H9 (cell line): ENCODE results near the gene FANCI. TPM values are rescaled to one million over a fixed set of nuclear protein-coding genes. Genes with fewer than 3 reads are reported as not detected.
A peak's percentile ranks its signal among the peaks of the same experiment; 100 is the strongest.

ENCODE experiments used
- DNase-seq: peaks from one replicate; pipeline ENCODE4 v3.0.0-alpha.2; 2017
- H2AFZ ChIP-seq: one replicate; pipeline ENCODE4 v1.6.1; 2013; ENCODE audit warnings: mild to moderate bottlenecking, low read length, control low read depth, moderate library complexity
- H2AK5ac ChIP-seq: 2 replicates; pipeline ENCODE4 v1.6.1; 2013; ENCODE audit warnings: low read length, control low read depth, mixed read lengths; ENCODE audit not compliant: insufficient read length
- H2BK120ac ChIP-seq: one replicate; pipeline ENCODE4 v1.6.1; 2013; ENCODE audit warnings: low read depth, mild to moderate bottlenecking, low read length, control low read depth, inconsistent platforms; ENCODE audit not compliant: poor library complexity, severe bottlenecking
- H2BK12ac ChIP-seq: 2 replicates; pipeline ENCODE4 v1.6.1; 2013; ENCODE audit warnings: low read length, control low read depth, mixed read lengths, low read depth; ENCODE audit not compliant: insufficient read length
- H2BK15ac ChIP-seq: 2 replicates; pipeline ENCODE4 v1.6.1; 2013; ENCODE audit warnings: low read depth, low read length, control low read depth
- H2BK20ac ChIP-seq: one replicate; pipeline ENCODE4 v1.6.1; 2013; ENCODE audit warnings: low read depth, mild to moderate bottlenecking, low read length, control low read depth, inconsistent platforms; ENCODE audit not compliant: poor library complexity, severe bottlenecking
- H2BK5ac ChIP-seq: 2 replicates; pipeline ENCODE4 v1.6.1; 2013; ENCODE audit warnings: low read length, control low read depth, mixed read lengths; ENCODE audit not compliant: insufficient read length
- H3K14ac ChIP-seq: 2 replicates; pipeline ENCODE4 v1.6.1; 2013; ENCODE audit warnings: low read length, control low read depth; ENCODE audit not compliant: insufficient read depth
- H3K18ac ChIP-seq: 2 replicates; pipeline ENCODE4 v1.6.1; 2013; ENCODE audit warnings: low read depth, mild to moderate bottlenecking, mixed read lengths, low read length, control low read depth; ENCODE audit not compliant: insufficient read length
- H3K23ac ChIP-seq: 2 replicates; pipeline ENCODE4 v1.6.1; 2013; ENCODE audit warnings: low read length, control low read depth, mixed read lengths, low read depth; ENCODE audit not compliant: insufficient read length
- H3K23me2 ChIP-seq: 2 replicates; pipeline ENCODE4 v1.6.1; 2013; ENCODE audit warnings: low read depth, mild to moderate bottlenecking, mixed read lengths, low read length, control low read depth; ENCODE audit not compliant: insufficient read length, poor library complexity, severe bottlenecking
- H3K27ac ChIP-seq: 2 replicates; pipeline ENCODE4 v1.5.1; 2013; ENCODE audit warnings: low read length, control low read depth, mixed read lengths, low read depth; ENCODE audit not compliant: insufficient read length
- H3K27me3 ChIP-seq: 2 replicates; pipeline ENCODE4 v1.6.1; 2013; ENCODE audit warnings: low read length, control low read depth, inconsistent platforms; ENCODE audit not compliant: insufficient read depth
- H3K4ac ChIP-seq: 2 replicates; pipeline ENCODE4 v1.6.1; 2013; ENCODE audit warnings: low read depth, mild to moderate bottlenecking, control low read depth, inconsistent platforms, low read length, moderate library complexity
- H3K4me1 ChIP-seq: 2 replicates; pipeline ENCODE4 v1.6.1; 2013; ENCODE audit warnings: low read length, control low read depth, inconsistent platforms; ENCODE audit not compliant: insufficient read depth
- H3K4me2 ChIP-seq: 2 replicates; pipeline ENCODE4 v1.6.1; 2013; ENCODE audit warnings: low read length, control low read depth, mixed read lengths; ENCODE audit not compliant: insufficient read length, insufficient read depth
- H3K56ac ChIP-seq: 2 replicates; pipeline ENCODE4 v1.6.1; 2013; ENCODE audit warnings: low read depth, mild to moderate bottlenecking, mixed read lengths, low read length, control low read depth; ENCODE audit not compliant: insufficient read length
- H3K79me1 ChIP-seq: 2 replicates; pipeline ENCODE4 v1.6.1; 2013; ENCODE audit warnings: low read depth, mild to moderate bottlenecking, moderate library complexity, low read length, control low read depth, inconsistent platforms; ENCODE audit not compliant: insufficient read depth, poor library complexity, severe bottlenecking
- H3K79me2 ChIP-seq: 2 replicates; pipeline ENCODE4 v1.6.1; 2013; ENCODE audit warnings: low read length, control low read depth, inconsistent platforms; ENCODE audit not compliant: insufficient read depth
- H3K9ac ChIP-seq: 2 replicates; pipeline ENCODE4 v1.6.1; 2013; ENCODE audit warnings: low read length, control low read depth, mixed read lengths; ENCODE audit not compliant: insufficient read length; ENCODE audit errors: extremely low read depth
- H3K9me3 ChIP-seq: one replicate; pipeline ENCODE4 v1.6.1; 2013; ENCODE audit warnings: low read depth, low read length, inconsistent platforms; ENCODE audit not compliant: control insufficient read depth
- H3T11ph ChIP-seq: one replicate; pipeline ENCODE4 v1.6.1; 2013; ENCODE audit warnings: mild to moderate bottlenecking, low read length, control low read depth, inconsistent platforms
- H4K20me1 ChIP-seq: one replicate; pipeline ENCODE4 v1.6.1; 2013; ENCODE audit not compliant: control insufficient read depth, insufficient read length, insufficient read depth
- H4K5ac ChIP-seq: 2 replicates; pipeline ENCODE4 v1.6.1; 2013; ENCODE audit warnings: low read depth, mild to moderate bottlenecking, mixed read lengths, low read length, control low read depth; ENCODE audit not compliant: insufficient read length
- H4K8ac ChIP-seq: replicated peaks from 2 replicates; pipeline ENCODE4 v1.6.1; 2013; ENCODE audit warnings: low read length, control low read depth, mixed read lengths, low read depth; ENCODE audit not compliant: insufficient read length
- H4K91ac ChIP-seq: 2 replicates; pipeline ENCODE4 v1.6.1; 2013; ENCODE audit warnings: low read depth, mild to moderate bottlenecking, moderate library complexity, mixed read lengths, low read length, control low read depth; ENCODE audit not compliant: insufficient read length
- H3K27ac Mint-ChIP-seq, 3 experiments: 2 replicates in 2 of 3; 3 replicates in 1 of 3; pipeline ENCODE4 v1.8.0; 2020 to 2021; ENCODE audit warnings: mixed read lengths in 3 of 3, mild to moderate bottlenecking in 1 of 3, moderate library complexity in 1 of 3
- H3K27me3 Mint-ChIP-seq: 2 replicates; pipeline ENCODE4 v1.8.0; 2021; ENCODE audit warnings: low read depth, mild to moderate bottlenecking, moderate library complexity, mixed read lengths
- H3K36me3 Mint-ChIP-seq, 3 experiments: 2 replicates in 2 of 3; 3 replicates in 1 of 3; pipeline ENCODE4 v1.8.0; 2020 to 2021; ENCODE audit warnings: low read depth in 3 of 3, mixed read lengths in 3 of 3; ENCODE audit not compliant: insufficient read depth in 1 of 3
- H3K4me1 Mint-ChIP-seq, 2 experiments: 2 replicates each; pipeline ENCODE4 v1.8.0; 2020; ENCODE audit warnings: mixed read lengths in 2 of 2
- H3K4me3 Mint-ChIP-seq, 2 experiments: 2 replicates in 1 of 2; 3 replicates in 1 of 2; pipeline ENCODE4 v1.8.0; 2020 to 2021; ENCODE audit warnings: mild to moderate bottlenecking in 2 of 2, mixed read lengths in 2 of 2, moderate library complexity in 1 of 2
- H3K9me3 Mint-ChIP-seq, 2 experiments: 2 replicates in 1 of 2; 3 replicates in 1 of 2; pipeline ENCODE4 v1.8.0; 2020; ENCODE audit warnings: mild to moderate bottlenecking in 2 of 2, mixed read lengths in 2 of 2, moderate library complexity in 1 of 2
- WGBS: extraction: QIAGEN DNeasy Blood & Tissue Kit; methylation state at CpG from one replicate; pipeline ENCODE4 v1.1.7; 2013; ENCODE audit warnings: missing lambda C conversion rate, low lambda C conversion rate, mixed read lengths; ENCODE audit not compliant: insufficient read length; ENCODE audit errors: extremely low coverage; 5-methylcytosine and 5-hydroxymethylcytosine counted together
- total RNA-seq: library from RNA; stranded (reverse); gene quantifications from 2 replicates; pipeline ENCODE4 v1.2.1, GENCODE V29; 2021
- TF ChIP-seq, protein P1 (sequence below): fragments of 200-600 bp; sonication (generic); conservative IDR thresholded peaks from 3 replicates; pipeline ENCODE4 v1.8.0; 2021; ENCODE audit warnings: antibody characterized with exemption, mild to moderate bottlenecking

FANCI gene
- total RNA-seq, 1 experiment from 2014 or later: 106 TPM

DNA sequence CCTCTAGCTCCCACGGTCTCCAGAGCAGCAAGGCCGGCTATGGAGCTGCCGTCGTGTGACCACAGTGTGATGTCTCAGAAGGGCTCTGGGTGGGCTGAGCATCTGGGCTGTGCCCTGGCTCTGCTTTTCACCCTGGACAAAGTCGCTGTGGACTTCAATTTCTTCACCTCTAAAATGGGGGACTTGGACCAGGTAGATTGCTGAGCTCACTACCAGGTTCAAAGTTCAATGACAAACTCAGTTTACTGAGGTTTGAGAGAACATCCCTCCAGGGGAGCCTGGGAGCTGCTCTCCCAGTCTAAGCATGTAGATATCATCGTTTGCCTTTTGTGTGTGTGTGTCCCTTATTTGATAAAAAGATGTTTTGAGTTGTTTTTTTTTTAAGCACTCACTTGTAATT, 47.5 kb upstream of the FANCI start:
- Histone ChIP-seq H2BK5ac (no peak overlapping the region), H3K4me2 (no peak overlapping the region), H3K27ac (no peak overlapping the region), H3K4ac (no peak overlapping the region), H3K27me3 (no peaks in the 10 kb centered on the region), H4K91ac (no peak overlapping the region), H3K4me1 (peaks cover 7% of the 10 kb centered on the region), H3K79me2 (no peaks in the 10 kb centered on the region), H3K9ac (no peak overlapping the region), H4K8ac (no peak overlapping the region), H2BK20ac (no peak overlapping the region), H2BK120ac (no peak overlapping the region), H4K5ac (no peak overlapping the region), H2BK15ac (no peak overlapping the region), H4K20me1 (no peaks in the 10 kb centered on the region), H3K23me2 (peaks cover 4% of the 10 kb centered on the region), H3K14ac (no peak overlapping the region), H3T11ph (no peak overlapping the region), H2AK5ac (no peak overlapping the region), H3K79me1 (no peaks in the 10 kb centered on the region), H2AFZ (no peak overlapping the region), H2BK12ac (no peak overlapping the region), H3K56ac (no peak overlapping the region), H3K9me3 (no peaks in the 10 kb centered on the region), H3K23ac (no peak overlapping the region), H3K18ac (no peak overlapping the region)
- WGBS: no CpG with 5 or more reads among the region's 6 CpGs
- H3K36me3 Mint-ChIP-seq: peaks cover 7 to 13% (median 9%) of the 10 kb centered on the region in 3 experiments; a peak in 5 of 7 replicates
- TF ChIP-seq, protein P1, sequence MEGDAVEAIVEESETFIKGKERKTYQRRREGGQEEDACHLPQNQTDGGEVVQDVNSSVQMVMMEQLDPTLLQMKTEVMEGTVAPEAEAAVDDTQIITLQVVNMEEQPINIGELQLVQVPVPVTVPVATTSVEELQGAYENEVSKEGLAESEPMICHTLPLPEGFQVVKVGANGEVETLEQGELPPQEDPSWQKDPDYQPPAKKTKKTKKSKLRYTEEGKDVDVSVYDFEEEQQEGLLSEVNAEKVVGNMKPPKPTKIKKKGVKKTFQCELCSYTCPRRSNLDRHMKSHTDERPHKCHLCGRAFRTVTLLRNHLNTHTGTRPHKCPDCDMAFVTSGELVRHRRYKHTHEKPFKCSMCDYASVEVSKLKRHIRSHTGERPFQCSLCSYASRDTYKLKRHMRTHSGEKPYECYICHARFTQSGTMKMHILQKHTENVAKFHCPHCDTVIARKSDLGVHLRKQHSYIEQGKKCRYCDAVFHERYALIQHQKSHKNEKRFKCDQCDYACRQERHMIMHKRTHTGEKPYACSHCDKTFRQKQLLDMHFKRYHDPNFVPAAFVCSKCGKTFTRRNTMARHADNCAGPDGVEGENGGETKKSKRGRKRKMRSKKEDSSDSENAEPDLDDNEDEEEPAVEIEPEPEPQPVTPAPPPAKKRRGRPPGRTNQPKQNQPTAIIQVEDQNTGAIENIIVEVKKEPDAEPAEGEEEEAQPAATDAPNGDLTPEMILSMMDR: no peak
- no peaks in the 10 kb centered on the region for H3K9me3 Mint-ChIP-seq
- DNase-seq: no peak
- H3K27me3 Mint-ChIP-seq: no peaks in the 10 kb centered on the region
- peaks cover 42 to 52% of the 10 kb centered on the region in 2 experiments for H3K4me1 Mint-ChIP-seq
- no peak overlapping the region for H3K4me3 Mint-ChIP-seq
- peak overlapping the region in 2 of 3 experiments; percentile 70 to 82; a peak in 1 of 7 replicates for H3K27ac Mint-ChIP-seq
